Stimulated activated naive CD8-positive, alpha-beta T cell treated with anti-CD3 and anti-CD28 coated beads, Interleukin-15, Interleukin-2, amounts not matched to agents 100 ng/mL and 50 ng/mL, for 24 hours (primary cell): ENCODE measurements around the gene LINGO3.
A peak's percentile ranks its signal among the peaks of the same experiment; 100 is the strongest.

Experiments used
- H3K27ac Mint-ChIP-seq: one replicate; pipeline ENCODE4 v1.8.0; 2021; ENCODE audit warnings: mild to moderate bottlenecking, mixed read lengths
- H3K27me3 Mint-ChIP-seq: one replicate; pipeline ENCODE4 v1.8.0; 2021; ENCODE audit warnings: mixed read lengths
- H3K36me3 Mint-ChIP-seq: one replicate; pipeline ENCODE4 v1.8.0; 2021; ENCODE audit warnings: low read depth, mixed read lengths
- H3K4me1 Mint-ChIP-seq: one replicate; pipeline ENCODE4 v1.8.0; 2021; ENCODE audit warnings: low read depth, mixed read lengths
- H3K4me3 Mint-ChIP-seq: one replicate; pipeline ENCODE4 v1.8.0; 2021; ENCODE audit warnings: mild to moderate bottlenecking, mixed read lengths
- H3K9me3 Mint-ChIP-seq: one replicate; pipeline ENCODE4 v1.8.0; 2021; ENCODE audit warnings: mixed read lengths

Gene LINGO3

GRCh38 chr19:2307518-2308012, 389 bp downstream of the LINGO3 start:
- Mint-ChIP-seq H3K4me1 (peaks cover 9% of the 10 kb centered on the region), H3K27ac (no peak overlapping the region), H3K4me3 (no peak overlapping the region), H3K27me3 (peaks cover 39% of the 10 kb centered on the region), H3K36me3 (no peaks in the 10 kb centered on the region), H3K9me3 (no peaks in the 10 kb centered on the region)

DNA sequence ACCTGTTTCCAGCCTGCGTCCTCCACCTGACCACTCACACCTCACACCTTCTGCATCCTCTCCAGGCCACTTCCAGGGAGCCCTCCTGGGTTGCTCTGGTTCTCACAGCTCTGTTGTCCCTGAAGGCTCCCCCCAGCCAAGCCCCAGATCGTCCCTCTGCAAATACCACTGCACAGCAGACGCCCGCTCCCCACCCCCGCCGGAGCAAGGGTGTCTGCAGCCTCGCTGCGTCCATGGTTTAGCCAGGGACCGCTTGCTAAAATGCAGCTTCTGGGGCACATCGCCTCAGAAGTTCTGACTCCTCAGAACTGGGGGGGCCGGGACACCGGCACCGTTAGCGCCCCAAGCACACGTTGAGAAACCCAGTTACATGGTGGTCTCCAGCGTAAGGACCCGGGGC, 983 bp downstream of the LINGO3 start:
- no peaks in the 10 kb centered on the region for H3K9me3 Mint-ChIP-seq
- peaks cover 9% of the 10 kb centered on the region for H3K4me1 Mint-ChIP-seq
- no peaks in the 10 kb centered on the region for H3K36me3 Mint-ChIP-seq
- no peak overlapping the region for H3K27ac Mint-ChIP-seq
- peak overlapping the region; percentile 25 for H3K4me3 Mint-ChIP-seq
- peaks cover 39% of the 10 kb centered on the region for H3K27me3 Mint-ChIP-seq

DNA sequence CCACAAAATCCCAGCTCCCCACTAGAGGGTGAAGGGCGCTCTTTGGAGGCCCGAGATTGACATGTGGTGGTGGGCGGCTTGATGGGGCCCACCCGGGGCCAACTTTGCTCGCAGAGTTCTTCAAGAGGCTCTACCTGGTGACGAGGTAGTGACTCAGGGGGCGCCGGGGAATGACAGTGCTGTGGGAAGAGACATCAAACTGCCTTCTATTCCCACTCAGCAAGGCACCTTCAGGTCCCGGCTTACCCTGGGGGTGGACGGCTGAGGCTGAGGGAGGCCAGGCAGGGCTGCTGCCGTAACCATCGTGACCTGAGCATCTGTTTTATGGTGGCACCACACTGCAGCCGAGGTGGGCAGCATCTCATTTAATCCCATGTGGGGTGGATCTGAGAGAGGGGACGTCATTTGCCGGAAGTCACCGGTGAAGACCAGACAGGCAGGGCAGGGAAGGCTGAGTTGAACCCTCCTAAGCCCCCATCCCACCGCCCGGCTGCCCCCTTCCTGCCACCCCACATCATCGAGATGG, 1.6 kb downstream of the LINGO3 start:
- peaks cover 39% of the 10 kb centered on the region for H3K27me3 Mint-ChIP-seq
- H3K27ac Mint-ChIP-seq, result no peak overlapping the region
- H3K4me1 Mint-ChIP-seq, result peaks cover 10% of the 10 kb centered on the region
- no peaks in the 10 kb centered on the region for H3K9me3 Mint-ChIP-seq
- H3K4me3 Mint-ChIP-seq, result no peak overlapping the region
- H3K36me3 Mint-ChIP-seq, result no peaks in the 10 kb centered on the region

DNA sequence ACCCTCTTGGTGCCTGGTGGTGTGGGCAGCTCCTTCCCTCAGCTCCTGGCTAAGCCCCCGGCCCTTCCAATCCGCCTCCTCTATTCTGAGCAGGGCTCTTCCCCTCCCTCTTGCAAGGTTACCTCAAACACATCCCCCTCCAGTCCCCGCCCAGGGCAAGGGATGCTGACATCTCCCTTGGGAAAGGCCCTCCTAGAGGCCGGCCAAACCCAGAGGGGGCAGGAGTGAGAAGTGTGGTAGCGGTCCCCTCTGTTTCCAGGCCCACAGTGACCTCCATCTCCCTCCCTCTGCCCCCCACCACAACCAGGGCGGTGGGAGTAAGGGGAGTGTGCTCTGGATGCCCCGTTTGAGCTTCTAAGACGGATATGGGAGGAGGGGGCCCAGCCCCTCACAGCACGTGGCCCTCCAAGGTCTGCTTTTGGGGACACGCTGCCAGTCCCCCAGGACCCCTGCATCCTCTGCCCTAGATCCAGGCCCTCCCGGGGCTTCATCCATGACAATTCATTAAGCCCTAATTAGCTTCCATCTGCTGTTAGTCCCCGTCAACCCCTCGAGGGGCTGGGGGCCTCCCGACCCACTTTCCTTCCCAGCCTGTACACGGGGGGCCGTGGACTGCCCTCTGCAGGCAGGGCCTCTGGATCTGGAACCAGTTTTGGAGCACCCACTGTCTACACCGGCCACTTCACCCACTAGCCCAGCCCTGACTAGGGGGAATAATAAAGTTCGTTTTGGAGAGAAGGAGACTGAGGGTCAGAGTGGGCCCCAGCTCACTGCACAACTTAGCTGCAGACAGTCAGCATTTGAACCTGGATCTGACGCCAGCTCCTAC, 2.3 kb downstream of the LINGO3 start:
- Mint-ChIP-seq H3K9me3 (no peaks in the 10 kb centered on the region), H3K27me3 (peaks cover 39% of the 10 kb centered on the region), H3K4me3 (no peak overlapping the region), H3K4me1 (peaks cover 12% of the 10 kb centered on the region), H3K36me3 (no peaks in the 10 kb centered on the region), H3K27ac (no peak overlapping the region)

GRCh38 chr19:2303211-2303798, 4.6 kb downstream of the LINGO3 start:
- Mint-ChIP-seq H3K27ac (no peak overlapping the region), H3K27me3 (peaks cover 27% of the 10 kb centered on the region), H3K4me3 (no peak overlapping the region), H3K4me1 (peaks cover 9% of the 10 kb centered on the region), H3K36me3 (no peaks in the 10 kb centered on the region), H3K9me3 (no peaks in the 10 kb centered on the region)

- H3K4me1 Mint-ChIP-seq, result peaks cover 9% of the 10 kb centered on the region
- peaks cover 27% of the 10 kb centered on the region for H3K27me3 Mint-ChIP-seq
- H3K36me3 Mint-ChIP-seq, result no peaks in the 10 kb centered on the region
- H3K4me3 Mint-ChIP-seq, result peak overlapping the region; percentile 17
- H3K9me3 Mint-ChIP-seq, result no peaks in the 10 kb centered on the region
- H3K27ac Mint-ChIP-seq, result no peak overlapping the region
Measured at GRCh38 chr19:2302319-2303210, 5.4 kb downstream of the LINGO3 start.

- Mint-ChIP-seq H3K4me3 (no peak overlapping the region), H3K27me3 (peaks cover 18% of the 10 kb centered on the region), H3K36me3 (no peaks in the 10 kb centered on the region), H3K27ac (no peak overlapping the region), H3K9me3 (no peaks in the 10 kb centered on the region), H3K4me1 (peaks cover 9% of the 10 kb centered on the region)
Measured at GRCh38 chr19:2300533-2300932, 7.4 kb downstream of the LINGO3 start.

DNA sequence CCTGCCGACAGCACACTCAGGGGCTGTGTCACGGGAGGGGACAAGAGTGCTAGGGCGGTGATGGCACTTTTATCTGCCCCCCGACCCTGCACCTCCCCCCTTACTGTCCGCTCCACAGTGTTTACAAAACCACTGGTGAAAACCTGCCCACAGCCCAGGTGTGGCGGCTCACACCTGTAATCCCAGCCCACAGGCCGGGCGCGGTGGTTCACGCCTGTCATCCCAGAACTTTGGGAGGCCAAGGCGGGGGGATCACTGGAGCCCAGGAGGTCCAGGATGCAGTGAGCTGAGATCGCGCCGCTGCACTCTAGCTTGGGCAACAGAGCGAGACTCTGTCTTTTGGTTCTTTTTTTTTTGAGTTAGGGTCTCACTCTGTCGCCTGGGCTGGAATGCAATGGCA, 11.8 kb downstream of the LINGO3 start:
- Mint-ChIP-seq H3K4me3 (no peak overlapping the region), H3K9me3 (no peaks in the 10 kb centered on the region), H3K27ac (no peak overlapping the region), H3K4me1 (peaks cover 12% of the 10 kb centered on the region), H3K36me3 (no peaks in the 10 kb centered on the region), H3K27me3 (no peaks in the 10 kb centered on the region)

DNA sequence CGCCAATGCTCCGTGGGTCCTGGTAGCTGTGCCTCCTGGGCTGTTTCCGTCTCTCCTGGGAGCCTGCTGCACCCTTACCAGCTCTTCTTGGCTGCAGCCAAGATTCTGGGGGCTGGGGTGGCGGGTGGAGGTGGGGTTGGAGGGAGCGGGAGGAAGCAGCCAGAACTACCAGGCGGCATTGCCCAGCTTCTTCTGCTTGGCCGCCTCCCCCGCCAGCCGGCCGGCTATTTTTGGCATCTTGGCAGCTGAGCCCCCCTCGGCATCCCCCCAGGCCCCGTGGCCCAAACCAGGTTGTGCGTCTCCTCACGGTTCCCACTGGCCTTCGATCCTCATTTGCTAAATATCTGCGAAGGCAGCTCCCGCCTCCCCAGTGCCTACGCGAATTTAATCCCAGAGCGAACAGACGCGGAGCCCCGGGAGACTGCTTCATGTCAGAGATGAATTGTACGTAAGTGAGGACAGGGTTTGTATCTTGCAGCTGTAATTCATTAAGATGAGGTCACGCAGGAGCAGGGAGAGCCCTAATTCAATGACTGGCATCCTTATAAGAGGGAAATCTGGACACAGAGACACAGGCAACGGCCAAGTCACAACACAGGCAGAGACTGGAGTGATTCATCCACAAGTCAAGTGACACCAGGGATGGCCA, 13.1 kb downstream of the LINGO3 start:
- H3K27ac Mint-ChIP-seq, result no peak overlapping the region
- no peaks in the 10 kb centered on the region for H3K9me3 Mint-ChIP-seq
- H3K27me3 Mint-ChIP-seq, result no peaks in the 10 kb centered on the region
- peaks cover 19% of the 10 kb centered on the region for H3K4me1 Mint-ChIP-seq
- H3K4me3 Mint-ChIP-seq, result no peak overlapping the region
- no peaks in the 10 kb centered on the region for H3K36me3 Mint-ChIP-seq

DNA sequence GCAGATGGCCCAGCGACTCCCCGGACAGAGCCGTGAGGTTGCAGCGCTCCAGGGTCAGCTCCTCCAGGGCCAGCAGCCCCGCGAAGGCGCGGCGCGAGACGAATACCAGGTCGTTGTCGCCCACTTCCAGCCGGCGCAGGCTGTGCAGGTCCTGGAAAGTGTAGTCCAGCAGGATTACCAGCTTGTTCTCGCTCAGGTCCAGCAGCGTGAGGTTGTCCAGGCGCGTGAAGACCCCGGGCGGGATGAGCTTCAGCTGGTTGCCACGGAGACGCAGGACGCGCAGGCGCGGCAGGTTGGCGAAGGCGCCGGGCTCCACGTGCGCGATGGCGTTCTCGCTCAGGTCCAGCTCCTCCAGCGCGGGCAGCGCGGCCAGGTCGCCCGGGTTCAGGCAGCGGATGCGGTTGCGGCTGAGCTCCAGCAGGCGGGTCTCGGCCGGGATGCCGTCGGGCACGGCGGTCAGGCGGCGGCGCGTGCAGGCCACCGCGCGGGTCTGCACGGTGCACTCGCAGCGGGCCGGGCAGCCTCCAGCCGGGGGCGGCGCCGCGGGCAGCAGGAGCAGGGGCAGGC, 16.7 kb downstream of the LINGO3 start:
- Mint-ChIP-seq H3K9me3 (no peaks in the 10 kb centered on the region), H3K36me3 (no peaks in the 10 kb centered on the region), H3K27ac (no peak overlapping the region), H3K27me3 (peaks cover 7% of the 10 kb centered on the region), H3K4me3 (peak overlapping the region; percentile 63), H3K4me1 (peaks cover 39% of the 10 kb centered on the region)

DNA sequence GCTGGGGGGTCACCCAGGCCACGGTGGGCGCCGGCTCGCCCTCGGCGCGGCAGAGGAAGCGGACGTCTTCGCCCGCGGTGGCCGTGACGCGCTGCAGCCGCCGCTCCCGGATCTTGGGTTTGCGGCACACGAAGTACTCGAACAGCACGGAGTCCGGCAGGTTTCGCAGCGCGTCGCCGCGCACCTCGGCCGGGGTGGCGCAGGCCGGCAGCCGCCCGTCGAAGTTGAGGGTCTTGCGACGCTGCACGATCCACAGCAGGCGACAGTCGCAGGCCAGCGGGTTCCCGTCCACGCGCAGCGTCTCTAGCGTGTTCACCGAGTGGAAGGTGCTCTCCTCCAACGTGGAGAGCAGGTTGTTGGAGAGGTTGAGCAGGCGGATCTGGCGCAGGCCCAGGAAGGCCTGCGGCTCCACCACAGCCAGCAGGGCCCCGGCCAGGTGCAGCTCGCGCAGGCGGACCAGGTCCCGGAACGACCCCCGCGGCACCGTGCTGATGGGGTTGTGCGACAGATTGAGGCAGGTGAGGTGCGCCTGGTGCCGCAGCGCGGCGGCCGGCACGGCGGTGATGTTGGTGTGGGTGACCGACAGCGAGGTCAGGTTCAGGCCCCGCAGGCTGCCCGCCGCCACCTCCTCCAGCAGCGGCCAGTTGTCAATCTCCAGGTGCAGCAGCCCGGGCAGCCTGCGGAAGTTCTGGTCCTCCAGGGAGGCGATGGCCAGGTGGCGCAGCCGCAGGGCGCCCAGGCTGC, 17.3 kb downstream of the LINGO3 start:
- Mint-ChIP-seq H3K27ac (no peak overlapping the region), H3K4me1 (peaks cover 39% of the 10 kb centered on the region), H3K27me3 (peaks cover 7% of the 10 kb centered on the region), H3K36me3 (no peaks in the 10 kb centered on the region), H3K4me3 (peak overlapping the region; percentile 63), H3K9me3 (no peaks in the 10 kb centered on the region)

DNA sequence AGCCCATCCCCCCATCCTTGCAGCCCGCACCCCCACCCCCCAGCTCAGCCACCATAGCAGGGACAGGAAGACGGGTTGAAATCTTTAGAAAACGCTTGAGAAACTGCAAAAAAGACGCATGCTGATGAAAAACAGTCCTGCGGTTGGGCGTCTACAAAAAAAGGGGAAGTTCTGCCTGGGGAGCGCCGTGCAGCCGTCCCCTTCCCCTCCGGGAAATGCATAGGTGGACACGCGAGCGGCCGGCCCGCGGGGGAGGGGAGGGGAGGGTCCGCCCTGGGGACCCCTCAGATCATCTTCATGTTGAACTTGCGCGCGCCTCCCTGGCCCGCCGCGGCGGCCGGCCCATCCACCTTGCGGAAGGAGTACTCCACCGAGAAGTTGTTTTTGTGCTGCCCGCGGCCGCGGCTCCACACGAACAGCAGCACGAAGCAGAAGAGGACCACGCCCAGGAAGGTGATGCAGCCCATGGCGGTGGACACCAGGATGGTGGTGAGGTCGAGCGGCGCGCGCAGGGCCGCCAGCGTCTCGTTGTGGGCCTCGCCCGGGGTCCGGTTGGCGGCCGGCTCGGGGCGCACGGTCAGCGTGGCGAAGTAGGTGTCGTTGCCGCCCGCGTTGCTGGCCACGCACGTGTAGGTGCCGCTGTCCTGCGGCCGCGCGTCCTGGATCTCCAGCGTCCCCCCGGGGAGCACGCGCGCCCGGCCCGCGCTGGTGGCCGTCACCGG, 18.1 kb downstream of the LINGO3 start:
- Mint-ChIP-seq H3K9me3 (no peaks in the 10 kb centered on the region), H3K27me3 (peaks cover 7% of the 10 kb centered on the region), H3K27ac (no peak overlapping the region), H3K4me3 (peak overlapping the region; percentile 76), H3K36me3 (no peaks in the 10 kb centered on the region), H3K4me1 (peaks cover 36% of the 10 kb centered on the region)
